Activated CD8-positive, alpha-beta T cell treated with anti-CD3 and anti-CD28 coated beads for 36 hours (primary cell): ENCODE results near the gene SECTM1. TPM values are rescaled to one million over a fixed set of nuclear protein-coding genes. Genes with fewer than 3 reads are reported as not detected.

Experiments used
- ATAC-seq: fragments of 200-7000 bp; cut with Tn5 transposase; one replicate; pipeline ENCODE4 v1.10.0; 2021; ENCODE audit warnings: mild to moderate bottlenecking, moderate library complexity
- CTCF ChIA-PET: fragments of 350-600 bp; sonication (Branson Sonifier 250); formaldehyde crosslinking; loops from one replicate; lab custom pipeline; 2021; ENCODE audit warnings: antibody characterized with exemption; lab: Charles Lee
- POLR2A ChIA-PET: fragments of 350-600 bp; sonication (Branson Sonifier 250); formaldehyde crosslinking; loops from one replicate; lab custom pipeline; 2021; ENCODE audit warnings: antibody characterized with exemption; lab: Charles Lee
- DNase-seq: peaks from one replicate; pipeline ENCODE4 v3.0.0-alpha.2; 2020
- H3K27ac Mint-ChIP-seq: one replicate; pipeline ENCODE4 v1.8.0; 2021; ENCODE audit warnings: mild to moderate bottlenecking, mixed read lengths
- H3K27me3 Mint-ChIP-seq: one replicate; pipeline ENCODE4 v1.8.0; 2021; ENCODE audit warnings: mixed read lengths
- H3K36me3 Mint-ChIP-seq: one replicate; pipeline ENCODE4 v1.8.0; 2021; ENCODE audit warnings: low read depth, mixed read lengths
- H3K4me1 Mint-ChIP-seq: one replicate; pipeline ENCODE4 v1.8.0; 2021; ENCODE audit warnings: low read depth, mixed read lengths
- H3K4me3 Mint-ChIP-seq: one replicate; pipeline ENCODE4 v1.8.0; 2021; ENCODE audit warnings: mild to moderate bottlenecking, moderate library complexity, mixed read lengths
- H3K9me3 Mint-ChIP-seq: one replicate; pipeline ENCODE4 v1.8.0; 2021; ENCODE audit warnings: mixed read lengths
- CTCF ChIP-seq: fragments of 200-600 bp; IDR thresholded peaks from one replicate; pipeline ENCODE4 v1.8.0; 2022; ENCODE audit warnings: antibody characterized with exemption, mild to moderate bottlenecking
- intact Hi-C: fragments of 100-400 bp; cut with micrococcal nuclease; formaldehyde crosslinking; loops from one replicate; pipeline ENCODE4 v1.10.0; 2022
- total RNA-seq, 2 experiments: library from RNA; stranded (reverse); gene quantifications; one replicate each; pipeline ENCODE4 v1.2.3, GENCODE V29; 2021

SECTM1 gene
- total RNA-seq, 2 experiments from 2014 or later, result 0.45 to 0.50 TPM

- Mint-ChIP-seq H3K9me3 (no peaks in the 10 kb centered on the region), H3K36me3 (no peaks in the 10 kb centered on the region), H3K27me3 (peaks cover 35% of the 10 kb centered on the region), H3K4me3 (peak within 1 kb of the TSS; percentile 46), H3K27ac (no peak within 1 kb of the TSS), H3K4me1 (peaks cover 18% of the 10 kb centered on the region)
- no peak for DNase-seq
- intact Hi-C loops, result no loop called here
- no peak for TF ChIP-seq CTCF
- CTCF ChIA-PET, result interaction anchor here (1.4 to 1.5 kb wide), 2 partner anchors 23 to 50 kb away, joined by 3 to 7 read pairs; no protein-coding TSS in a partner anchor
- POLR2A ChIA-PET, result interaction anchor here (1.0 to 1.3 kb wide), 2 partner anchors 10 to 13 kb away, joined by 3 to 6 read pairs; no protein-coding TSS in a partner anchor
- ATAC-seq, result no peak
These were observed 38.0 kb upstream of the SECTM1 start, which contains the start of gene UTS2R for GRCh38 chr17:82371333-82372248. Gene UTS2R (plus strand): TSS chr17:82371765. CDS start chr17:82374325, 2,560 bp downstream.

DNA sequence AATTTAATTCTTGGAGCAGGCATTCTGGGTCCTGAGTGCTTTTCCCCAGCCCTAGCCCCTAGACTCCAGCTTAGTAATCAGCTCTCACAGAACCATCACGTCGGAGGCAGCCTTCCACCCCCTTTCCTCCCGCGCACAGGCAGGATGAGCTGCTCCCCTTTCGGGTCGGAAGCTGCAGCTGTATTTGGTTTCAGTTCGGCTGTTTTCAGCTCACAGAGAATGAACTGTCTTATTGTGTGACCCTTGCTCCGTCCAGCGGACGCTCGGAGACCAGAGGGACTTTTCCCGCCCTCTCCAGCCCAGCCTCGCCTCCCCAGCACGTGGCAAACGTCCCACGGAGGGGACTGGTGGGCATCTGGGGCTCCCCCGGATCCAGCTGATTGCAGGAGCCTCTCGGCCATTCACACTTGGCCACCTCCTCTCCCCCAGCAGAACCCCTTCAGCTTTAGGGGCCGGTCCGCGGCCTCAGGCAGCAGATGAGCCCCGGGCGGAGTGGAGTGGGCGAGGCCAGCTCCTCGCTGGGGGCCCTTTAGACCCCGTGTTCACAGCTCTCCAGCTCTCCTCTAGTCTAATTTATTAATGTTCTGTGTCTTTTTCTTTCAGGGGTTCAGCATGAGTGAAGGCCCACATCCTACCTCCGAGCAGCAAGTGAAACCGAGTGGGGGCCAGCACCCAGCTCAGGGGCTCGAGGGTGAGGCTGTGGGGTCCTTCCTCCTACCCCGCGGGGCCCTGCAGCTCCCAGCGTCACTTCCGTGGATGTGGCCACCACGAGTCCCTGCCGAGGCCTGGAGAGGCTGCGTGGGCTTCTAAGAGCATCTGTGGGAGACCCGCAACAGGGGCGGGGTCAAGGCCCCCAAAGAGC, 37.1 kb upstream of the SECTM1 start:
- intact Hi-C loops, result no loop called here
- Mint-ChIP-seq H3K9me3 (no peaks in the 10 kb centered on the region), H3K36me3 (no peaks in the 10 kb centered on the region), H3K4me1 (peaks cover 18% of the 10 kb centered on the region), H3K4me3 (peak overlapping the region; percentile 46), H3K27ac (no peak overlapping the region), H3K27me3 (peaks cover 28% of the 10 kb centered on the region)
- ChIA-PET POLR2A (interaction anchor here (0.7 to 1.3 kb wide), 2 partner anchors 14 to 68 kb away, joined by 3 to 6 read pairs; no protein-coding TSS in a partner anchor), CTCF (interaction anchor here (0.8 to 1.5 kb wide), 5 partner anchors 20 to 52 kb away, joined by 3 to 7 read pairs (median 3); no protein-coding TSS in a partner anchor)
- no peak for TF ChIP-seq CTCF
- peak; percentile 61 for ATAC-seq
- peak; percentile 52 for DNase-seq

GRCh38 chr17:82369211-82369610, 35.6 kb upstream of the SECTM1 start:
- Mint-ChIP-seq H3K9me3 (no peaks in the 10 kb centered on the region), H3K4me1 (peaks cover 18% of the 10 kb centered on the region), H3K36me3 (no peaks in the 10 kb centered on the region), H3K4me3 (no peak overlapping the region), H3K27ac (no peak overlapping the region), H3K27me3 (peaks cover 26% of the 10 kb centered on the region)
- DNase-seq (no peak), ATAC-seq (no peak)
- POLR2A ChIA-PET, result no interaction called here
- intact Hi-C loops, result no loop called here
- TF ChIP-seq CTCF, result no peak
- CTCF ChIA-PET, result no interaction called here

- CTCF ChIA-PET, result interaction anchor here (1.1 kb wide), 1 partner anchor 162 kb away, joined by 3 read pairs; no protein-coding TSS in a partner anchor
These were observed 34.4 kb upstream of the SECTM1 start for GRCh38 chr17:82367724-82368524.

More at GRCh38 chr17:82367724-82368524, 34.4 kb upstream of the SECTM1 start:
- DNase-seq (no peak), ATAC-seq (peak; percentile 67)
- Mint-ChIP-seq H3K27ac (no peak overlapping the region), H3K36me3 (no peaks in the 10 kb centered on the region), H3K9me3 (no peaks in the 10 kb centered on the region), H3K4me3 (no peak overlapping the region), H3K27me3 (peaks cover 19% of the 10 kb centered on the region), H3K4me1 (peaks cover 16% of the 10 kb centered on the region)
- no peak for TF ChIP-seq CTCF
- POLR2A ChIA-PET, result interaction anchor here (0.5 to 0.6 kb wide), 2 partner anchors 32 to 569 kb away, joined by 3 read pairs; no protein-coding TSS in a partner anchor
- intact Hi-C loops, result no loop called here
